H1 (cell line): ENCODE results near the gene VAPB. TPM values are rescaled to one million over a fixed set of nuclear protein-coding genes. Genes with fewer than 3 reads are reported as not detected.

Experiments used
- CTCF ChIA-PET: fragments of 300-600 bp; sonication (Branson Sonifier 250); formaldehyde crosslinking; loops from one replicate; lab custom pipeline; 2021; ENCODE audit not compliant: partially characterized antibody; lab: Charles Lee
- POLR2A ChIA-PET: fragments of 300-600 bp; sonication (Branson Sonifier 250); formaldehyde crosslinking; loops from one replicate; lab custom pipeline; 2021; ENCODE audit warnings: inconsistent platforms; ENCODE audit not compliant: partially characterized antibody; lab: Charles Lee
- DNase-seq, 2 experiments: peaks; one replicate each; pipeline versions ENCODE4 v3.0.0 to v3.0.0-alpha.2; 2010 to 2022; ENCODE audit warnings: low spot score in 2 of 2, low read depth in 1 of 2, mixed read lengths in 1 of 2
- FAIRE-seq: peaks from 2 replicates; lab custom pipeline; 2011; peaks lifted over from hg19 to GRCh38; lab: Jason Lieb, UNC
- H2AFZ ChIP-seq: 2 replicates; pipeline ENCODE4 v1.8.1; 2012; ENCODE audit warnings: low read length, inconsistent platforms
- H2AK5ac ChIP-seq: 2 replicates; pipeline ENCODE4 v1.6.1; 2013; ENCODE audit warnings: low read depth, low read length
- H2BK120ac ChIP-seq: replicated peaks from 2 replicates; pipeline ENCODE3; 2013; ENCODE audit warnings: low read depth, low read length, inconsistent platforms
- H2BK12ac ChIP-seq: 2 replicates; pipeline ENCODE4 v1.6.1; 2013; ENCODE audit warnings: low read depth, low read length
- H2BK15ac ChIP-seq: 2 replicates; pipeline ENCODE4 v1.6.1; 2013; ENCODE audit warnings: low read length
- H2BK20ac ChIP-seq: 2 replicates; pipeline ENCODE4 v1.6.1; 2013; ENCODE audit warnings: low read length
- H2BK5ac ChIP-seq: 2 replicates; pipeline ENCODE4 v1.6.1; 2013; ENCODE audit warnings: low read depth, low read length
- H3K14ac ChIP-seq: 2 replicates; pipeline ENCODE4 v1.6.1; 2013; ENCODE audit warnings: inconsistent platforms; ENCODE audit not compliant: insufficient read length
- H3K18ac ChIP-seq: 2 replicates; pipeline ENCODE4 v1.6.1; 2013; ENCODE audit warnings: low read length; ENCODE audit errors: extremely low read depth
- H3K23ac ChIP-seq: 2 replicates; pipeline ENCODE4 v1.6.1; 2013; ENCODE audit warnings: inconsistent platforms; ENCODE audit not compliant: insufficient read length
- H3K23me2 ChIP-seq: 2 replicates; pipeline ENCODE4 v1.6.1; 2013; ENCODE audit warnings: low read depth, low read length
- H3K27ac ChIP-seq: 2 replicates; pipeline ENCODE4 v1.6.1; 2011; ENCODE audit warnings: low read depth, low read length, inconsistent platforms
- H3K27me3 ChIP-seq, 4 experiments: replicated peaks in 1 of 4; 1 replicate in 1 of 4; 2 replicates in 3 of 4; pipeline versions ENCODE4 v1.6.1 to v1.8.1; 2011 to 2013; ENCODE audit warnings: low read length in 3 of 4, mild to moderate bottlenecking in 3 of 4, inconsistent platforms in 2 of 4, mixed read lengths in 2 of 4, moderate library complexity in 1 of 4; ENCODE audit not compliant: control insufficient read depth in 3 of 4, insufficient read depth in 3 of 4; ENCODE audit errors: extremely low read depth in 1 of 4
- H3K36me3 ChIP-seq, 4 experiments: 2 replicates each; pipeline versions ENCODE4 v1.6.1 to v1.8.1; 2011 to 2013; ENCODE audit warnings: mild to moderate bottlenecking in 4 of 4, low read length in 3 of 4, moderate library complexity in 2 of 4, control low read depth in 1 of 4, inconsistent platforms in 1 of 4; ENCODE audit not compliant: insufficient read depth in 4 of 4, control insufficient read depth in 2 of 4
- H3K4ac ChIP-seq: replicated peaks from 2 replicates; pipeline ENCODE3; 2013; ENCODE audit warnings: low read length, low read depth, mixed read lengths, inconsistent platforms; ENCODE audit not compliant: insufficient read length
- H3K4me1 ChIP-seq, 4 experiments: replicated peaks in 1 of 4; 1 replicate in 1 of 4; 2 replicates in 3 of 4; pipeline versions ENCODE4 v1.6.1 to v1.8.1; 2011 to 2013; ENCODE audit warnings: low read length in 3 of 4, inconsistent platforms in 2 of 4, mixed read lengths in 1 of 4; ENCODE audit not compliant: insufficient read depth in 4 of 4, control insufficient read depth in 3 of 4
- H3K4me2 ChIP-seq, 2 experiments: 2 replicates each; pipeline versions ENCODE4 v1.6.1 to v1.8.1; 2011 to 2013; ENCODE audit warnings: low read depth in 2 of 2, low read length in 2 of 2, control low read depth in 1 of 2, inconsistent platforms in 1 of 2, mild to moderate bottlenecking in 1 of 2; ENCODE audit not compliant: insufficient read depth in 1 of 2
- H3K4me3 ChIP-seq, 4 experiments: fragments of 200-600, 300-600 bp in 1 of 4; sonication (generic), shearing (Covaris generic), sonication (Bioruptor Twin) in 1 of 4; 2 replicates each; pipeline versions ENCODE4 v1.5.1 to v1.8.1; 2011 to 2016; ENCODE audit warnings: low read length in 4 of 4, low read depth in 3 of 4, control low read depth in 2 of 4, inconsistent platforms in 2 of 4, mild to moderate bottlenecking in 2 of 4, mixed read lengths in 1 of 4, moderate library complexity in 1 of 4; ENCODE audit not compliant: insufficient read depth in 2 of 4; ENCODE audit errors: extremely low read depth in 1 of 4
- H3K56ac ChIP-seq: replicated peaks from 2 replicates; pipeline ENCODE3; 2013; ENCODE audit warnings: low read depth, mild to moderate bottlenecking, mixed read lengths, low read length, inconsistent platforms; ENCODE audit not compliant: insufficient read length
- H3K79me1 ChIP-seq: 2 replicates; pipeline ENCODE4 v1.6.1; 2013; ENCODE audit warnings: low read depth, low read length, control low read depth
- H3K79me2 ChIP-seq, 2 experiments: 2 replicates each; pipeline versions ENCODE4 v1.6.1 to v1.8.1; 2012 to 2013; ENCODE audit warnings: low read length in 2 of 2, mild to moderate bottlenecking in 2 of 2, inconsistent platforms in 1 of 2; ENCODE audit not compliant: insufficient read depth in 2 of 2, control insufficient read depth in 1 of 2
- H3K9ac ChIP-seq, 4 experiments: replicated peaks in 1 of 4; 1 replicate in 1 of 4; 2 replicates in 3 of 4; pipeline versions ENCODE4 v1.6.1 to v1.8.1; 2011 to 2013; ENCODE audit warnings: low read depth in 3 of 4, low read length in 3 of 4, control low read depth in 2 of 4, mild to moderate bottlenecking in 2 of 4, moderate library complexity in 2 of 4, inconsistent platforms in 1 of 4; ENCODE audit errors: extremely low read depth in 1 of 4
- H3K9me3 ChIP-seq, 2 experiments: 2 replicates each; pipeline versions ENCODE4 v1.6.1 to v1.8.1; 2012 to 2013; ENCODE audit warnings: mild to moderate bottlenecking in 2 of 2, moderate library complexity in 2 of 2, control low read depth in 1 of 2, inconsistent platforms in 1 of 2, low read depth in 1 of 2, low read length in 1 of 2, mixed read lengths in 1 of 2; ENCODE audit not compliant: insufficient read depth in 2 of 2
- H4K20me1 ChIP-seq, 2 experiments: replicated peaks in 1 of 2; 2 replicates each; pipeline versions ENCODE3 to v1.8.1; 2011 to 2013; ENCODE audit warnings: inconsistent platforms in 2 of 2, low read length in 2 of 2, mild to moderate bottlenecking in 1 of 2; ENCODE audit not compliant: insufficient read depth in 2 of 2, control insufficient read depth in 1 of 2
- H4K5ac ChIP-seq: 2 replicates; pipeline ENCODE4 v1.6.1; 2013; ENCODE audit warnings: low read length, low read depth, mixed read lengths, inconsistent platforms; ENCODE audit not compliant: insufficient read length
- H4K8ac ChIP-seq: 2 replicates; pipeline ENCODE4 v1.8.0; 2013; ENCODE audit warnings: mild to moderate bottlenecking, moderate library complexity, low read length, inconsistent platforms; ENCODE audit not compliant: insufficient read depth; ENCODE audit errors: extremely low read depth
- H4K91ac ChIP-seq: replicated peaks from 2 replicates; pipeline ENCODE3; 2013; ENCODE audit warnings: low read length, mixed read lengths, inconsistent platforms; ENCODE audit not compliant: insufficient read length
- BRCA1 ChIP-seq: IDR thresholded peaks from 2 replicates; pipeline ENCODE4 v1.6.1; 2012; ENCODE audit warnings: low read depth, low read length, improper control_type of control experiment
- CEBPB ChIP-seq: IDR thresholded peaks from 2 replicates; pipeline ENCODE4 v1.6.1; 2012; ENCODE audit warnings: low read depth, low read length
- E2F6 ChIP-seq: IDR thresholded peaks from 2 replicates; pipeline ENCODE4 v1.6.1; 2012; ENCODE audit warnings: inconsistent platforms
- WGBS, 2 experiments: shearing (Covaris generic) in 1 of 2; methylation state at CpG; one replicate each; pipeline versions ENCODE4 v1.1.6 to v1.1.7; 2013 to 2015; ENCODE audit warnings: low lambda C conversion rate in 2 of 2, mixed read lengths in 2 of 2, inconsistent platforms in 1 of 2, low coverage in 1 of 2, missing lambda C conversion rate in 1 of 2; ENCODE audit not compliant: insufficient replicate concordance in 2 of 2, insufficient coverage in 1 of 2, insufficient read length in 1 of 2; ENCODE audit errors: extremely low coverage in 1 of 2, missing lambda C conversion rate in 1 of 2; 5-methylcytosine and 5-hydroxymethylcytosine counted together
- polyA plus RNA-seq, 7 experiments: library from polyadenylated mRNA; depleted of rRNA in 3 of 7; stranded (reverse) in 5 of 7; unstranded in 2 of 7; fragments of >200 nt in 5 of 7; fragments of 200-250 nt in 2 of 7; gene quantifications; 1 replicate in 5 of 7; 2 replicates in 1 of 7; 4 replicates in 1 of 7; pipeline versions ENCODE4 v1.2.1 to v1.2.3, GENCODE V29; 2011 to 2013; ENCODE audit warnings: missing spikeins in 2 of 7, mixed read lengths in 2 of 7
- total RNA-seq: library from RNA; stranded (reverse); fragmentation: NEBNext Ultra II Directional; extraction: Animal tissue kit (Norgen Biotek cat#: 25700); gene quantifications from 2 replicates; pipeline ENCODE4 v1.2.1, GENCODE V29; 2021

VAPB gene
- total and polyA plus RNA-seq, 2 of the 8 experiments (the other 6 are each of a cell fraction or from before 2014, with no cell fraction given) = 24.4 to 62.8 TPM

- TF ChIP-seq CEBPB (0 out of 2 replicates have a peak, but pooled peaks have one; percentile 28), E2F6 (peak; percentile 1; the same call in 1 of the 2 replicates), BRCA1 (no peak)
- TF ChIP-seq, all 59 proteins: peak for 2
- H4K8ac ChIP-seq = no peak overlapping the region
- no peak overlapping the region for H4K5ac ChIP-seq
- POLR2A ChIA-PET = no interaction called here
- H2AFZ ChIP-seq = no peak overlapping the region
- no peaks in the 10 kb centered on the region for H3K36me3 ChIP-seq
- H4K20me1 ChIP-seq = peaks cover 0 to 2% of the 10 kb centered on the region in 2 experiments
- H2BK120ac ChIP-seq = no peak overlapping the region
- WGBS, 2 experiments = 63% methylated on average over 6 of the region's 6 CpGs; no CpG with 5 or more reads in 1 of the 2 experiments
- H3K27ac ChIP-seq = no peak overlapping the region
- H3K23me2 ChIP-seq = no peaks in the 10 kb centered on the region
- H3K56ac ChIP-seq = no peak overlapping the region
- CTCF ChIA-PET = interaction anchor here (1.6 to 5.1 kb wide), 3 partner anchors 11 to 199 kb away, joined by 3 to 27 read pairs (median 12); no protein-coding TSS in a partner anchor
- H4K91ac ChIP-seq = peak overlapping the region; percentile 41
- H3K4me2 ChIP-seq = peak overlapping the region; percentile 39 to 40; a peak in 3 of 4 replicates
- no peak overlapping the region for H3K14ac ChIP-seq
- peaks cover 5% of the 10 kb centered on the region; the same call in 1 of the 2 replicates for H3K79me1 ChIP-seq
- no peak overlapping the region for H3K9ac ChIP-seq
- no peak overlapping the region for H2BK20ac ChIP-seq
- H3K9me3 ChIP-seq = no peaks in the 10 kb centered on the region
- peaks cover 13 to 83% of the 10 kb centered on the region in 2 experiments; a peak in 3 of 4 replicates for H3K79me2 ChIP-seq
- no peak overlapping the region for H3K4me3 ChIP-seq
- no peak overlapping the region for H2BK12ac ChIP-seq
- no peak overlapping the region for H2AK5ac ChIP-seq
- peaks cover 0 to 22% (median 14%) of the 10 kb centered on the region in 4 experiments; a peak in 5 of 7 replicates for H3K4me1 ChIP-seq
- DNase-seq (no peak), FAIRE-seq (no peak)
- H3K18ac ChIP-seq = peak overlapping the region; percentile 42; the same call in 1 of the 2 replicates
- no peaks in the 10 kb centered on the region for H3K27me3 ChIP-seq
- H3K23ac ChIP-seq = no peak overlapping the region
- no peak overlapping the region for H2BK15ac ChIP-seq
- H2BK5ac ChIP-seq = no peak overlapping the region
- no peak overlapping the region for H3K4ac ChIP-seq
Observed at GRCh38 chr20:58435237-58435636, 46.2 kb downstream of the VAPB start.
